Suppressor macrophage (primary cell): Measurements from ENCODE around the gene GAS1.

ENCODE experiments used
- DNase-seq, 4 experiments: peaks; one replicate each; pipeline ENCODE4 v3.0.0-alpha.2; 2020 to 2022

GAS1 gene

DNA sequence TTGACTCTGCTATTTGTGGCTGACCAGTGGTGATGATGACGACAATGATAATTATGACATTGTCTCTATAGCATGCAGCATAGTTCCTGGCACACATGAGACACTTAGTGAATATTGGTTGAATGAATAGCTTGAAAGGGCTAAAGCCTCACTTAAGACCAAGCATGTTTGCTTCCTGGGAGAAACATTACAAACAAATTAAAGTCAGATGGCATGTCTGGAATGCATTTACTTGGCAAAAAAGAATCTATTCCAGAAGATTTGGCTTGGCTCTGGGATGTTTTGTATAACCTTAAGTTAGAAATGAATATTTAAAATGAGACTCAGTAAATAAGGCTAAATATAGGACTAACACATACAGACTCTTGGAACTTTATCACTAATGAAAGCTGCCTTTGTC is 21.6 kb downstream of the GAS1 start:
- DNase-seq, result no peak

DNA sequence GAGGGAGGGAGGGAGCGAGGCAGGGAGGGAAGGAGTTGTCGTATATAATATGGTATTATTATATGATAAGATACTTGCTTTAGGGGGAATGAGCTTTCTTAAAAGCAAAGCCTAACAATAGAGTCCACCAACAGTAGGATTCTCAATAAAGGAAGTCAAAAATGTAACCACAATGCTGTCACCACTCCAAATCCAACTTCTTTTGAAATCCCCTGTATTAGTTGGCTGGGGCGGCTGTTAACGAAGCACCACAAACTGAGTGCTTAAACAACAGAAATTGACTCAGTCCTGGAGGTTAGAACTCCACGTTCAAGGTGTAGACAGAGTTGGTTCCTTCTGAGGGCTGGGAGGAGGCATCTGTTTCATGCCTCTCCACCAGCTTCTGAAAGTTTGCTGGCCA is 23.1 kb downstream of the GAS1 start:
- DNase-seq, result peak; percentile 5 to 27 (median 14)

GRCh38 chr9:86921151-86921923 is 26.0 kb downstream of the GAS1 start:
- DNase-seq, result no peak

GRCh38 chr9:86918556-86918955 is 28.8 kb downstream of the GAS1 start:
- no peak for DNase-seq

DNA sequence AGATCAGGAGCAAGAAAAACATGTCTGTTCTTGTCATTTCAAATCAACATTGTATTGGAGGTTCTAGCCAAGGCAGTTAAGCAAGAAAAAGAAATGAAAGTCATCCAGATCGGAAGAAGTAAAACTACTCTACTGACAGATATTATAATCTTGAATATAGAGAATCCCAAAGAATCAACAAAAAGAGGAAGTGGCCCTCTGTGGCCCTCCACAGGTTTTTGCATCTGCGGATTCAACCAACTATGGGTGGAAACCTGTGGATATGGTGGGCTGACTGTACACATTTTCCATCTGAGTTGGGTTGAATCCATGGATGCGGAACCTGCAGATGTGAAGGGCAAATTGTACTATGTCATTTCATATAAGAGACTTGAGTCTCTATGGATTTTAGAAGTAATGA is 35.1 kb downstream of the GAS1 start:
- DNase-seq, result no peak

DNA sequence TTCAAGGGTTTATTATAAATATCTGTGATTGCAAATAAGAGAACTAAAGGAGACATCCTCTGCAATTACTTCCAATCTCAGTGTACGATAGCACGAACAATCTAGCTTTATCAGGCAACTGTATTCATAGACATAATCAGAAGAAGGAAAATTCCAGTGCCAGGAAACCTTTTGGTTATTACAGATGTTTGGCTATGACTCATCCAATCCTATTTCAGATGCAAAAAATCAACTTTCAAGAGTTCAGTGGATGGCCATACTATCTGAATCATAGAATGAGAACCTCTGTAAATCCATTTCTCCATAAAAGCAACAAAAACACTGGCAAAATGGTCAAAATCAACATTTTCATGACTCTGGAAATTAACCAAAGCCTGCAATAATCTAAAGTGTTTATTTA is 37.9 kb downstream of the GAS1 start:
- no peak for DNase-seq

DNA sequence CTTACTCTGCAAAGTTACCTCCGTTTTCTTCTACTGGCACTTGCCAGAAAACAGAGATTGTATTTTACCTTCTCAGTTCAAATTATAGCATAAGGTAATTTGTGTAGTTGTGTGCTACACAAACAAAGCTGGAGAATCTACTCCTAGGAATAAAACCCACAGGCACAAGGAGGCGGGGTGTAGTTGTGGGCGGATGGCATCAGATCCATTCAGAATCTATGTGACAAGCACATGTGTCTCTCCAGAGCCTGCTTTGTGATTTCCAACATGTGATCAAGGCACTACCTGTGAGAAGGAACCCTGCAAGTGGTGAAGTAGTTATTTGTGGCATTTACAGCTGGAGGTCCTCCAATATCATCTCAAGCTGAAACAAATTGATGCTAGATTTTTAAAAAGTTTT is 39.0 kb downstream of the GAS1 start:
- no peak for DNase-seq

- no peak for DNase-seq
These were observed 40.0 kb downstream of the GAS1 start for GRCh38 chr9:86907346-86907745.

- no peak for DNase-seq
These were observed 43.6 kb downstream of the GAS1 start for GRCh38 chr9:86903734-86904085.

DNA sequence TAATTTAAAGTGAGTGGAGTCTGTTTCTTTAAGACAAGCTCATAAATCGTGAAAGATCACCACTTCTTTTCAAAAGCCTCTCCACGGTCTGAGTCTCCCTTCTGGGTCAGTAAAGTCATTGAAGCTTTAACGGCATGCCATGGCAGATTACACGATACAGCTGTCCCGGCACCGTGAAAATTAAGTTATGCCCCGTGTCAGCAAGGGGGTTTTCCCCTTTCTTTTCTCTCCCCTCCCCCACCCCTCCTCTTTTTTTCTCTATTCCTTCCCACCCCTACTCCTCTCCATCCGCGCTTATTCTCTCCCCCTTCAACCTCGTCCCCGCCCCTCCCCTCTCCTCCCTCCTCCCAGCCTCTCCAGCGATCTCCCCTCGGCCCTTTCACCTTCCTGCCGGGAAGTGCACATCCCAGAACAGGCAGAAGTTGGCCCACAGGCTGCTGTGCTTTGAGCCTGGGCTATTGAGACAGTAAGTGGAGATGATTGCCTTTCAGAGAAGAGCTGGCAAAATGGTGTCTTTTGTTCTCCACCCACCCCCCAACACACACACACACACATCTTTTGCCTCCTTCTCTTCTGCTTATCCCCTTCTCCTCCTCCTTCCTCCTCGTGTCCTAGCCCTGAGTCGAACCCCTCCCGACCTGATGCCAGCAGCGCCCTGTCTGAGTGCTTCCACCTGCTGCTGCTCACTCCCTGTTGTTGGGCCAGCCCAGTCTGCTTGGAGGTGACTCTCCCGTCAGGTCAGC is 44.1 kb downstream of the GAS1 start:
- DNase-seq, result no peak

GRCh38 chr9:86902586-86902985 is 44.7 kb downstream of the GAS1 start:
- no peak for DNase-seq

DNA sequence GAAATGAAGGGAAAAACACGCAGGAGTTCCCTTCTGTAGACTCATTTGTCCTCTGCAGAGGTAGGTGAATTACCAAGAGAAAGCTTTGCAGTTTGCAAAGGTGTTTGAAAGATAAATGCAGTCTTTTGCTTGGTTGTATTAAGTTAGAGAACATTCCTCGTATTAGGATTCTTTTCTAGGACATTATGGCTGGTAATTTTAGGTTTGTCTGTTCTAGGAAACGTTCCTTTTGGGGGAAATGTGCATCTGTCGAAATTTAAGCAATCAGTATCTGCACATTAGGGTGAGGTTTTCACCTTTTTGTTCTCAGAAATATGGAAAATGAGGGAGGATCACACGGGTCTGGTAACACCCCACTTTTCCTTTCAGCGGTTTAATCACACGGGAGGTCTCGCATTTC is 45.1 kb downstream of the GAS1 start:
- DNase-seq, result no peak

DNA sequence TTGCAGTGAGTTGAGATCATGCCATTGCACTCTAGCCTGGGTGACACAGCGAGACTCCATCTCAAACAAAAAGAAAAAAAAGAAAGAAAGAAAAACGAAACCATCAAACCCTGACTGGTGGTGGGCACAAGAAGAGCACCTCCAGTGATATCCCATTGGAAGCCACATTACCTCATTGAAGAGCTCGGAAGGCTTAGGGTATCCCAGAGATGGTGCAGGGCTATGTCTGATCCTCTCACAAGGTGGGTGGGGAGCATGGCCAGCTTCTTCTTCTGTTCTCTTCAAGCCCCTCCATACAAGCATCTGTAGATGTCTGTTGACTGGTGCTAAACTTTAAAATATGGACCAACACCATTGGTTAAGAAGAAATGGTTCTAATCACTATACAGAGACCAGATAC is 45.8 kb downstream of the GAS1 start:
- no peak for DNase-seq
